Stimulated activated CD4-positive, alpha-beta T cell treated with anti-CD3 and anti-CD28 coated beads, Interleukin-4, amount 100 ng/mL, for 4 hours (primary cell): ENCODE measurements around the gene CHST2.

Experiments used
- DNase-seq, 2 experiments: peaks; one replicate each; pipeline ENCODE4 v3.0.0-alpha.2; 2020

CHST2 gene

GRCh38 chr3:143099210-143099609 is 20.4 kb upstream of the CHST2 start:
- no peak for DNase-seq

GRCh38 chr3:143099690-143100089 is 19.9 kb upstream of the CHST2 start:
- no peak for DNase-seq

- no peak for DNase-seq
Observed at GRCh38 chr3:143100451-143100850, 19.1 kb upstream of the CHST2 start.

- no peak for DNase-seq
Observed at GRCh38 chr3:143101792-143102381, 17.7 kb upstream of the CHST2 start.

- DNase-seq = no peak
Observed at GRCh38 chr3:143103652-143104051, 15.9 kb upstream of the CHST2 start.

GRCh38 chr3:143105170-143105569 is 14.4 kb upstream of the CHST2 start:
- no peak for DNase-seq

- DNase-seq = no peak
Observed at GRCh38 chr3:143109861-143110260, 9.7 kb upstream of the CHST2 start.

- DNase-seq = no peak
Observed at GRCh38 chr3:143110371-143110770, 9.2 kb upstream of the CHST2 start.

DNA sequence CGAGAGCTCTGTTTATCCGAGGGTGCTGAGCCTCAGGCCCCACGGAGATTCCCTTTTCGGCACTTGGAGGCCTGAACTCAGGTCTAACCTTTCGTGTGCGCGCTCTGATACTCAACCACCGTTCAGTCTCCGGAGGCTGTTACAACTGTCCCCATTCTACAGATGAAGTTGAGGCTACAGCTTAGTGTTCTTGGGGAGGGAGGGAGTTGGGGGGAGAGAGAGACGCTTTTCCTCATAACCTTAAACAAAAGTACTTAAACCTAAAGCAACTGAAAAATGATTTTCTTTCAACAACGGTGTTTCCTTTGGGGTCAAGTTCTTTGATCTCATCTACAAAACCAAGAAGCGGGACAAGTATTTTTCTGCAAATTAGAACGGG is 952 bp upstream of the CHST2 start:
- DNase-seq = no peak

DNA sequence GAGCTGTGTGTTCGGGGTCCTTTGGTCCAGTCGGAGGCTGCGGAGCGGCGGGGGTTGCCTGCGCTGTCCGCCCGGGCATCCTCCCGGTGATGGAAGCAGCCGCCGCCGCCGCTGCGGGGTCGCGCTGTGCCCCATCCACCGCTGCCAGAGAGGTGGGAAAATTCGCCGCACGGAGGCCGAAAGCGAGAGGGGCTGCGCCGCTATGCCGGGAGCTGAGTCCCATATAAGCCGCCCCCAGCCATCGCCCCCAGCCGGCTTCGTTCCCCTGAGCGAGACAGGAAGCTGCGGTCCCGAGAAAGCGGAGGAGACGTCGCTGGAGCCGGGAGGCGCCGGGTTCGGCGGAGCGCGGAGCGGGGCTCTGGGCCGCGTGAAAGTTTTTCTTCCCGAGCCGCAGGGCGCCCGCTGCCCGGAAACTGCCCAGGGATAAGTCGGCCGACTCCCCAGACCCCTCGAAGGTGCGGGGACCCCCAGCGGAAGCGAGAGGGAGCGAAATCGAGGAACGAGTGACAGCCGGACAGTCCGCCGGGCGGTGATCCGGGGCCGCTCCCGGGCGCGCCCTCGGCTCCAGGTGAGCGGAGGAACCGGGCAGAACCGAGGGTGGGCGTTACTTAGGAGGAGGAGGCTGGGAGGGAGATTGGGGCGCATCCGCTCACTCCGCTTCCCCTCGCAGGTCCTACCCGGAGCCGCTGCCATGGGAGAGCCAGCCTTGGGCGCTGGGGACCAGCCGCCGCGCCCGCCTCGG is 574 bp downstream of the CHST2 start:
- peak; percentile 22 to 27 for DNase-seq

DNA sequence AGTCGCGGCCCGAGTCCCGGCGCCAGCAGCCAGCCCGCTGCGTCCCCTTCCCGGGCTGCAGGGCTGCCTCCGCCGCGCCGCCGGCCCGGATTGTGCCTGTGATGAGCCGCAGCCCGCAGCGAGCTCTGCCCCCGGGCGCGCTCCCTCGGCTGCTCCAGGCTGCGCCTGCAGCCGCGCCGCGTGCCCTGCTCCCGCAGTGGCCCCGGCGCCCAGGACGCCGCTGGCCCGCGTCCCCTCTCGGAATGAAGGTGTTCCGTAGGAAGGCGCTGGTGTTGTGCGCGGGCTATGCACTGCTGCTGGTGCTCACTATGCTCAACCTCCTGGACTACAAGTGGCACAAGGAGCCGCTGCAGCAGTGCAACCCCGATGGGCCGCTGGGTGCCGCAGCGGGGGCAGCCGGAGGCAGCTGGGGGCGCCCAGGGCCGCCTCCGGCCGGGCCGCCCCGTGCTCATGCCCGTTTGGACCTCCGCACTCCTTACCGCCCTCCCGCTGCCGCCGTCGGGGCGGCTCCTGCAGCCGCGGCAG is 1.2 kb downstream of the CHST2 start:
- DNase-seq = peak; percentile 30 to 36

DNA sequence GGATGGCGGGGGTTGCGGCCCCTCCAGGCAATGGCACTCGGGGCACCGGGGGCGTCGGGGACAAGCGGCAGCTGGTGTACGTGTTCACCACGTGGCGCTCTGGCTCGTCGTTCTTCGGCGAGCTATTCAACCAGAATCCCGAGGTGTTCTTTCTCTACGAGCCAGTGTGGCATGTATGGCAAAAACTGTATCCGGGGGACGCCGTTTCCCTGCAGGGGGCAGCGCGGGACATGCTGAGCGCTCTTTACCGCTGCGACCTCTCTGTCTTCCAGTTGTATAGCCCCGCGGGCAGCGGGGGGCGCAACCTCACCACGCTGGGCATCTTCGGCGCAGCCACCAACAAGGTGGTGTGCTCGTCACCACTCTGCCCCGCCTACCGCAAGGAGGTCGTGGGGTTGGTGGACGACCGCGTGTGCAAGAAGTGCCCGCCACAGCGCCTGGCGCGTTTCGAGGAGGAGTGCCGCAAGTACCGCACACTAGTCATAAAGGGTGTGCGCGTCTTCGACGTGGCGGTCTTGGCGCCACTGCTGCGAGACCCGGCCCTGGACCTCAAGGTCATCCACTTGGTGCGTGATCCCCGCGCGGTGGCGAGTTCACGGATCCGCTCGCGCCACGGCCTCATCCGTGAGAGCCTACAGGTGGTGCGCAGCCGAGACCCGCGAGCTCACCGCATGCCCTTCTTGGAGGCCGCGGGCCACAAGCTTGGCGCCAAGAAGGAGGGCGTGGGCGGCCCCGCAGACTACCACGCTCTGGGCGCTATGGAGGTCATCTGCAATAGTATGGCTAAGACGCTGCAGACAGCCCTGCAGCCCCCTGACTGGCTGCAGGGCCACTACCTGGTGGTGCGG is 1.9 kb downstream of the CHST2 start:
- peak; percentile 61 to 75 for DNase-seq

- no peak for DNase-seq
Observed at GRCh38 chr3:143122089-143122430, 2.5 kb downstream of the CHST2 start.

GRCh38 chr3:143122608-143123352 is 3.2 kb downstream of the CHST2 start:
- no peak for DNase-seq

GRCh38 chr3:143123353-143123984 is 3.9 kb downstream of the CHST2 start:
- no peak for DNase-seq

DNA sequence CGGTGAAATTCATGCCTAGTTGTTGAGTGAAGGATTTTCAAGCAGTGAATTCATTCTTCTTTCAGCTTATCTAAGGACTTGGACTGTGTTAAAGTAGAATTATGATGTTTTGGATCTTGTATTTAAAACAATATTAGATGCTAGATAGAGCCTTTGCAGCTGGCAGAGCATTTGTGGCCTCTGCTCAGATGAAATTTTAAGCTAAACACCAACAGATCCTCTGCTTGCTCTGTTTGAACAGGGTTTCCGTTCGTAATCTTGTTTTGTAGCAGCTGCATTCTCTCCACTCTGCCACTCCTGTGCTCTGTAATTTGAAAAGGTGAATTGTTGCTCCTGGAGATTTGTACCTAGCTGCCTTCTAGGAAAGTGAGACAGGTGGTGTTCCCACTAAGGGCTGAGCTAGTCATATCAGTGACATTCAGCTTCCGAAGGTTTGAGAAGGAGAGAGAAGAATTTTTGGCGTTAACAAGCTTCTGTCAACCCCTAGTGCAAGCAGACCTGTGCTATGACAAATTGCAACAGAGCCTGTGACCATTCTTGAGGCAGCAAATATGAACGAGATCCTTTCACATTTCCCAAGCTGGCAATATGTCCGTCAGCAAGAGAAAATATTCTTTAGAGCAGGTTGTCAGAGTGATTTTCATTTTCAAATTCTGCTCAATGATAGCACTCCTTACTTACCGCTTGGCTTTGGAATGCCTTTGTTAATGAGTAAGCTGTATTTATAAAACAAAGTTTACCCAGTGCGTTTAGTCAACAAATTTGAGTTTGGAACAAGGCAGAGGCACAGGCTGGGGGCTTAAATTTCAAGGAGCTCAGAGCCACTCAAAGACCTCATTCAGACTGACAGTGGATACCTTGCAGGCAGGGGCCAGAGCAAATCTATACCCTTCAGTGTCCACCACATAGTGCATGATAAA is 5.3 kb downstream of the CHST2 start:
- DNase-seq = no peak

- no peak for DNase-seq
Observed at GRCh38 chr3:143127801-143128200, 8.2 kb downstream of the CHST2 start.

DNA sequence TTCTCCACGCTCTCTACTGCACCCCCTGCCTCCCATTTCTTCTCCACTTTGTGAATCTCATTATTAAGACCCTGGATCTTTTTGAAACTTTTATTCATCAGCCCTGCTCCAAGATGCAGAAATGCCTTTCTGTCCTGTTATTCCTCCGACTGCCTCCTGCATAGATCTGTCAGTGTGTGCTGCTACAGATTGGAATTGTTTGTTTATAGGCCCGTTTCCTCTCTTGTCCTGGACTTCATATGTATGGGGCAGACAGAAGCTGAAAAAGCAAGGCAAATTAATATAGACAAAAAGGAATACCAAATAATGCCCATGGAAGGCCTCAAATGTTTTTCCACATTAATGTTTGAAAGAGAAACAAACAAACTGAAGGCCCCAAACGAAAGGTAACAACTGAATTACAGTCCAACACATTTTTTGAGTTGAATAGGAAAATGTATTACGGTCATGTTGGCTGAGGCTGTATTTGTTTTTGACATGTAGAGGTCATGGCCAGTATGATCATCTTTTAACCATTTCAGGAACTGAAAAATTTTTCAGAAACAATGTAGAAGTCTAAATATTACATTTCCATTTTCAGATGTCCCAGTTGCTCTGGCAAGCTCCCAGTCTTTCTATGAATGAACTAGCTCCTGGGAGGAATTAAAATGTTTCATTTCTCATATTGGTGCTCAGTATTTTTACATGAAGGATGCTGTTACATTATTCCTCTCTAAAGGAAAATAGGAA is 8.8 kb downstream of the CHST2 start:
- DNase-seq = no peak

- no peak for DNase-seq
Observed at GRCh38 chr3:143132246-143132980, 12.8 kb downstream of the CHST2 start.

DNA sequence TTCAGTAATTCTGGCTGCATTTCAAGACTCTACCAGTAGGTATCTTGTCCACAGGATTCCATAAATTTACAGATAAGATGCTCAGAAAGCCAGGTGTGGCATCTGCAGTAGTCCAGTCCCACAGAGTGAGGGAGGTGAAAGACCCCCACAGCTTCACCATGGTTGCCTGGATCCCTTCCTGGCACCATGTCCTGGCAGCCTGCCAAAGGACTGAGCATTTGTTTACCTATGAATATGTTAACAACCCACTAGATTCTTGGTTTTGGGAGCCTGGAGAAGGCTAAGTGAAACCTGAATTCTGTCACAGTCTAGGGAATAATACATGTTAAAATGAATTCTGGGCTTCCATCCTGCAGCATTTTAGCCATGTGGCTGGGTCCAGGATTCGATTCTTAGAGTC is 14.9 kb downstream of the CHST2 start:
- no peak for DNase-seq
